ENCODE results near the gene PTGDR2. TPM values are rescaled to one million over a fixed set of nuclear protein-coding genes. Genes with fewer than 3 reads are reported as not detected.

Gene PTGDR2
- total and polyA plus RNA-seq, 8 donors: 0.09 to 5.7 (median 0.43) TPM

DNA sequence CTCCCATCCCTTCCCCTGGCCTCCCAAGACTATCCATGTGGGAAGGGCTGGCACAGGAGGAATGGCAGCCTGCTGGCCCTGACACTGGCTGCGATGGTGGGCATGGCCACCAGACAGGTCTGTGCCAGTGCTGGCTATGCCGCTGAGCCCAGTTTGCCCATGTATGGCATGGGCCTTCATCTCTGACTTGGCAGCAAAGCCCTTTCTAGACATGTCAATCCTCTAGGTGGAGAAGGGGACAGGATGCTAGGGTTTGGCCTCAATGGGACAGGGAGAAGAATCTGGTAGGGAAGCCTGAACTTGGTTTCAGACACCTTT is 20.4 kb upstream of the PTGDR2 start:
- FAIRE-seq: no peak
- no peak for DNase-seq
- no peak for ATAC-seq
- Histone ChIP-seq H3K4me3 (no peak overlapping the region), H3K36me3 (no peaks in the 10 kb centered on the region), H3K4me1 (peaks cover 7 to 17% (median 13%) of the 10 kb centered on the region in 3 donors), H3K9me3 (no peaks in the 10 kb centered on the region), H3K27ac (no peak overlapping the region), H3K27me3 (no peaks in the 10 kb centered on the region)
- 94 to 96% methylated on average over 2 of the region's 2 CpGs for WGBS, 2 donors
- intact Hi-C loops (cut with DNase I): no loop called here
- TF ChIP-seq CTCF (IDR thresholded peaks at IDR 0.05): no peak

GRCh38 chr11:60875366-60876167 is 19.8 kb upstream of the PTGDR2 start:
- H3K27ac ChIP-seq: no peak overlapping the region
- no peaks in the 10 kb centered on the region for H3K27me3 ChIP-seq
- H3K9me3 ChIP-seq: no peaks in the 10 kb centered on the region
- no peak for DNase-seq
- intact Hi-C loops (cut with DNase I): no loop called here
- WGBS, 2 donors: 86 to 89% methylated on average over 7 of the region's 7 CpGs
- no peaks in the 10 kb centered on the region for H3K36me3 ChIP-seq
- no peak for ATAC-seq
- H3K4me3 ChIP-seq: no peak overlapping the region
- FAIRE-seq: no peak
- peaks cover 5 to 13% (median 7%) of the 10 kb centered on the region in 3 donors for H3K4me1 ChIP-seq
- TF ChIP-seq CTCF (IDR thresholded peaks at IDR 0.05): no peak

DNA sequence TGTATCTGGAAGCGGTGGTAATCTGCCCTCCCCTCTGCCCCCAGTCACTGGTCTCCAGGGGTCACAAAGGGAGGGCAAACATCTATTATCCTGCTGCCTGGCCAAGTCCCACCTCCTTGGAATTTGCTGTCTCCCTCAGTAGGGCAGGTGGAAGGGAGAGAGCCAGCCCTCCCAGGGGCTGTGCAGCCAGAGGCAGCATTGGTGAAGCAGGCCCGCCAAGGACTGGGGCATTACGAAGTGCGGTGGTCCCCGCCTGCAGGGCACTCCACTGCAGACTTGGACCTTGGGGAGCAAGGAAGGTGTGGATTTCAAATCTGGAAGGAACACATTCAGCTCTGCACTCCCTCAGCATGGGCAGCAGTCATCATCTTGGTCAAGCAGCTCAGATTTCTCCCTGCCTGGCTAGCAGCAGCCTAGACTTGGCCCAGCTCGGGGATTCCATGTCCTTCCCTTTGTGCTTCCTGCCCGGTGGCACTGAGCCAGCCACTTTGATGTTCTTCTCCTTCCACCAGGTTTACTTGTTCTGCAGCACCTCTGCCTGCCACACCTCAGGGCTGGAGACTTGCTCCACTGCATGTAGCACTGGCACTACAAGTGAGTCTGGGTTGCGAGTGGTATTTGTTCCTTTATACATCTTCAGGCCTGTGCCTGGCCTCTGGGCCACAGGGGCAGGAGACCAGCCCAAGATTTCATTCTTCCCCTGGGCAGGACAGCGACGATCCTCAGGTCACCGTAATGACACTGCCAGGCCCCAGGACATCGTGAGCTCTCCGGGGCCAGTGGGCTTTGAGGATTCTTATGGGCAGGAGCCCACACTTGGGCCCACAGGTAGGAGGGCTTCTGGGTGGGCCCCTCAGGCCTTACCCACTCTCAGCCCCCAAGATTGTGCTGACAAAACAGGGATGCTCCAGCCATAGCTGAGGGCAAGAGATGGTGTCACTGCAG is 18.9 kb upstream of the PTGDR2 start:
- ATAC-seq: no peak
- FAIRE-seq: no peak
- Histone ChIP-seq H3K4me3 (no peak overlapping the region), H3K9me3 (no peaks in the 10 kb centered on the region), H3K36me3 (no peaks in the 10 kb centered on the region), H3K27me3 (no peaks in the 10 kb centered on the region), H3K27ac (no peak overlapping the region), H3K4me1 (peaks cover 0 to 4% (median 0%) of the 10 kb centered on the region in 3 donors)
- 93 to 94% methylated on average over 13 of the region's 13 CpGs for WGBS, 2 donors
- no peak for DNase-seq
- TF ChIP-seq CTCF (IDR thresholded peaks at IDR 0.05): no peak
- intact Hi-C loops (cut with DNase I): no loop called here

GRCh38 chr11:60873533-60873932 is 17.8 kb upstream of the PTGDR2 start:
- no peak for TF ChIP-seq CTCF (IDR thresholded peaks at IDR 0.05)
- DNase-seq: no peak
- Histone ChIP-seq H3K4me1 (no peaks in the 10 kb centered on the region), H3K36me3 (no peaks in the 10 kb centered on the region), H3K27ac (no peak overlapping the region), H3K4me3 (no peak overlapping the region), H3K9me3 (no peaks in the 10 kb centered on the region), H3K27me3 (no peaks in the 10 kb centered on the region)
- no peak for FAIRE-seq
- intact Hi-C loops (cut with DNase I): no loop called here
- WGBS, 2 donors: 72 to 85% methylated on average over 12 of the region's 12 CpGs
- ATAC-seq: no peak
